GM12878 (cell line): Measurements from ENCODE around the gene SIRT2. TPM values are rescaled to one million over a fixed set of nuclear protein-coding genes. Genes with fewer than 3 reads are reported as not detected.
A peak's percentile ranks its signal among the peaks of the same experiment; 100 is the strongest.

ENCODE experiments used
- ATAC-seq: fragments of 200-7000 bp; cut with Tn5 transposase; 3 replicates; pipeline ENCODE4 v1.9.1; 2020; ENCODE audit warnings: mild to moderate bottlenecking, moderate library complexity
- BruUV-seq: library from RNA; stranded (reverse); fragments of 400-500 nt; replicated peaks from 2 replicates; lab custom pipeline; 2021; lab: Mats Ljungman, UMichigan
- CTCF ChIA-PET: fragments of 300-600 bp; sonication (Branson Sonifier 250); formaldehyde crosslinking; extraction: SDS; loops from one replicate; lab custom pipeline; 2021; ENCODE audit warnings: inconsistent platforms; lab: Yijun Ruan, JAX
- POLR2A ChIA-PET: fragments of 350-600 bp; formaldehyde crosslinking; extraction: SDS; loops from one replicate; lab custom pipeline; 2021; ENCODE audit warnings: inconsistent platforms; lab: Charles Lee
- RAD21 ChIA-PET: fragments of 300-600 bp; sonication (Branson Sonifier 250); formaldehyde crosslinking; loops from one replicate; lab custom pipeline; 2023; ENCODE audit warnings: antibody characterized with exemption; ENCODE audit not compliant: unreplicated experiment; lab: Charles Lee
- SMC1A ChIA-PET: fragments of 300-600 bp; sonication (Branson Sonifier 250); formaldehyde crosslinking; loops from one replicate; lab custom pipeline; 2023; ENCODE audit not compliant: unreplicated experiment, uncharacterized antibody; lab: Charles Lee
- DNase-seq: peaks from one replicate; pipeline ENCODE4 v3.0.0-alpha.2; 2011; ENCODE audit warnings: low read depth, low spot score
- FAIRE-seq: peaks from 3 replicates; lab custom pipeline; 2011; peaks lifted over from hg19 to GRCh38; lab: Jason Lieb, UNC
- H2AFZ ChIP-seq: 2 replicates; pipeline ENCODE4 v1.6.0; 2011; ENCODE audit warnings: low read depth, low read length, control low read depth; ENCODE audit not compliant: control insufficient read depth
- H3K27ac ChIP-seq: 2 replicates; pipeline ENCODE4 v1.5.1; 2011; ENCODE audit warnings: control low read depth; ENCODE audit not compliant: control insufficient read depth, insufficient read depth
- H3K27me3 ChIP-seq, 2 experiments: replicated peaks in 1 of 2; 2 replicates each; pipeline versions ENCODE4 v1.6.0 to v1.6.1; 2011; ENCODE audit warnings: low read length in 1 of 2; ENCODE audit not compliant: control insufficient read depth in 2 of 2, insufficient read depth in 2 of 2
- H3K36me3 ChIP-seq, 2 experiments: 2 replicates each; pipeline ENCODE4 v1.5.1; 2011; ENCODE audit warnings: low read length in 1 of 2; ENCODE audit not compliant: control insufficient read depth in 2 of 2, insufficient read depth in 2 of 2
- H3K4me1 ChIP-seq: 2 replicates; pipeline ENCODE4 v1.6.1; 2011; ENCODE audit warnings: mild to moderate bottlenecking, low read length, moderate library complexity, mixed read lengths; ENCODE audit not compliant: control insufficient read depth, insufficient read depth
- H3K4me2 ChIP-seq: 2 replicates; pipeline ENCODE4 v1.6.0; 2011; ENCODE audit warnings: control low read depth; ENCODE audit not compliant: control insufficient read depth, insufficient read depth
- H3K4me3 ChIP-seq: fragments of 200-600 bp; sonication (generic); 2 replicates; pipeline ENCODE4 v1.5.1; 2016
- H3K79me2 ChIP-seq: 2 replicates; pipeline ENCODE4 v1.6.0; 2011; ENCODE audit warnings: low read length; ENCODE audit not compliant: control insufficient read depth, insufficient read depth
- H3K9ac ChIP-seq: 2 replicates; pipeline ENCODE4 v1.8.0; 2011; ENCODE audit warnings: low read length, control low read depth, mixed read lengths; ENCODE audit not compliant: control insufficient read depth, insufficient read depth
- H3K9me3 ChIP-seq: replicated peaks from 3 replicates; pipeline ENCODE4 v1.5.1; 2011; ENCODE audit warnings: mild to moderate bottlenecking, low read length; ENCODE audit not compliant: control insufficient read depth, insufficient read depth
- H4K20me1 ChIP-seq: 2 replicates; pipeline ENCODE4 v1.6.0; 2011; ENCODE audit not compliant: control insufficient read depth, insufficient read depth
- CHD1 ChIP-seq: IDR thresholded peaks from 2 replicates; pipeline ENCODE4 v1.6.1; 2012; ENCODE audit warnings: low read depth, low read length, improper control_type of control experiment
- HDAC6 ChIP-seq: fragments of 200-600 bp; sonication (generic); IDR thresholded peaks from one replicate; pipeline ENCODE4 v1.8.0; 2017; ENCODE audit warnings: antibody characterized with exemption; ENCODE audit not compliant: unreplicated experiment
- IRF5 ChIP-seq: fragments of 450-650 bp; IDR thresholded peaks from 2 replicates; pipeline ENCODE4 v1.6.1; 2017; ENCODE audit warnings: borderline replicate concordance
- MEF2B ChIP-seq: fragments of 450-650 bp; IDR thresholded peaks from 2 replicates; pipeline ENCODE4 v1.6.1; 2018; ENCODE audit warnings: mild to moderate bottlenecking, moderate library complexity; ENCODE audit not compliant: partially characterized antibody, poor library complexity, severe bottlenecking
- POLR2A ChIP-seq: IDR thresholded peaks from 2 replicates; pipeline ENCODE4 v1.6.1; 2011; ENCODE audit warnings: low read depth, mild to moderate bottlenecking, low read length
- POLR2AphosphoS2 ChIP-seq: IDR thresholded peaks from 2 replicates; pipeline ENCODE4 v1.6.1; 2011; ENCODE audit warnings: low read depth, mild to moderate bottlenecking, low read length, improper control_type of control experiment, moderate library complexity
- RAD21 ChIP-seq: IDR thresholded peaks from 2 replicates; pipeline ENCODE4 v1.6.1; 2011; ENCODE audit warnings: mild to moderate bottlenecking, low read depth, low read length, moderate library complexity; ENCODE audit not compliant: insufficient read depth
- WGBS: methylation state at CpG from one replicate; pipeline ENCODE4 v1.1.6; 2016; ENCODE audit warnings: low lambda C conversion rate; ENCODE audit not compliant: insufficient replicate concordance, insufficient coverage; ENCODE audit errors: missing lambda C conversion rate; 5-methylcytosine and 5-hydroxymethylcytosine counted together
- in situ Hi-C: fragments of 300-500 bp; cut with MboI; formaldehyde crosslinking; loops from 9 replicates; pipeline ENCODE4 v1.14.3; 2018; ENCODE audit warnings: mixed read lengths
- intact Hi-C: fragments of 100-400 bp; cut with micrococcal nuclease; formaldehyde crosslinking; loops from one replicate; pipeline ENCODE4 v1.14.2; 2022; ENCODE audit not compliant: unreplicated experiment
- polyA plus RNA-seq, 11 experiments: library from polyadenylated mRNA; depleted of rRNA in 4 of 11; unstranded in 6 of 11; stranded (reverse) in 5 of 11; fragments of >200 nt; fragmentation: Nextera tagmentation in 4 of 11; fragmentation: Illumina TruSeq in 1 of 11; extraction: Ambion mirVana in 4 of 11; extraction: Trizol in 1 of 11; gene quantifications; 1 replicate in 1 of 11; 2 replicates in 10 of 11; pipeline versions ENCODE4 v1.2.1 to v1.2.3, GENCODE V29; 2011 to 2016; ENCODE audit warnings: inconsistent platforms in 2 of 11, missing spikeins in 2 of 11, low read depth in 1 of 11
- total RNA-seq, 4 experiments: library from RNA; depleted of rRNA in 3 of 4; stranded (reverse); fragments of >200 nt in 3 of 4; fragmentation: Illumina TruSeq in 1 of 4; extraction: Trizol in 1 of 4; gene quantifications; 2 replicates each; pipeline versions ENCODE4 v1.2.1 to v1.2.3, GENCODE V29; 2013 to 2021
- TF ChIP-seq, protein P1 (sequence below), 3 experiments: IDR thresholded peaks in 2 of 3; conservative IDR thresholded peaks in 1 of 3; 2 replicates each; pipeline ENCODE4 v1.5.1; 2011; ENCODE audit warnings: low read depth in 3 of 3, low read length in 3 of 3, mild to moderate bottlenecking in 3 of 3, control low read depth in 2 of 3, moderate library complexity in 2 of 3, inconsistent platforms in 1 of 3, mixed read lengths in 1 of 3; ENCODE audit not compliant: control insufficient read depth in 2 of 3, insufficient read depth in 1 of 3; ENCODE audit errors: extremely low read depth in 1 of 3

Gene SIRT2
- total and polyA plus RNA-seq, 10 of the 15 experiments (the other 5 are each of a cell fraction or from before 2014, with no cell fraction given) = 1.4 to 38.7 (median 24.1) TPM

- RAD21 ChIA-PET = interaction anchor here (0.7 to 2.5 kb wide), 3 partner anchors 84 to 419 kb away, joined by 3 to 8 read pairs (median 3); no protein-coding TSS in a partner anchor
- no peak overlapping the region for H3K27ac ChIP-seq
- peak overlapping the region; percentile 38 for H3K4me2 ChIP-seq
- peak overlapping the region; percentile 98; the same call in 1 of the 2 replicates for H3K4me3 ChIP-seq
- peaks cover 0 to 6% of the 10 kb centered on the region in 2 experiments; a peak in 2 of 4 replicates for H3K36me3 ChIP-seq
- CTCF ChIA-PET = interaction anchor here (1.0 to 4.2 kb wide), 6 partner anchors 8 to 417 kb away, joined by 3 to 50 read pairs (median 5); partner anchors contain the start of genes NFKBIB and SIRT2
- peaks cover 4% of the 10 kb centered on the region; the same call in 1 of the 3 replicates for H3K9me3 ChIP-seq
- no TSS peak for BruUV-seq
- SMC1A ChIA-PET = interaction anchor here (0.6 to 1.0 kb wide), 4 partner anchors 56 to 419 kb away, joined by 3 to 4 read pairs (median 3); no protein-coding TSS in a partner anchor
- no peak overlapping the region for H3K9ac ChIP-seq
- H3K79me2 ChIP-seq = peaks cover 31% of the 10 kb centered on the region
- no peaks in the 10 kb centered on the region for H3K27me3 ChIP-seq
- DNase-seq (no peak), FAIRE-seq (no peak), ATAC-seq (no peak)
- TF ChIP-seq POLR2AphosphoS2 (no peak), CHD1 (no peak), POLR2A (0 out of 2 replicates have a peak, but pooled peaks have one; percentile 37), MEF2B (no peak), IRF5 (no peak), RAD21 (peak; percentile 42; the same call in 1 of the 2 replicates), HDAC6 (no peak)
- TF ChIP-seq, protein P1, sequence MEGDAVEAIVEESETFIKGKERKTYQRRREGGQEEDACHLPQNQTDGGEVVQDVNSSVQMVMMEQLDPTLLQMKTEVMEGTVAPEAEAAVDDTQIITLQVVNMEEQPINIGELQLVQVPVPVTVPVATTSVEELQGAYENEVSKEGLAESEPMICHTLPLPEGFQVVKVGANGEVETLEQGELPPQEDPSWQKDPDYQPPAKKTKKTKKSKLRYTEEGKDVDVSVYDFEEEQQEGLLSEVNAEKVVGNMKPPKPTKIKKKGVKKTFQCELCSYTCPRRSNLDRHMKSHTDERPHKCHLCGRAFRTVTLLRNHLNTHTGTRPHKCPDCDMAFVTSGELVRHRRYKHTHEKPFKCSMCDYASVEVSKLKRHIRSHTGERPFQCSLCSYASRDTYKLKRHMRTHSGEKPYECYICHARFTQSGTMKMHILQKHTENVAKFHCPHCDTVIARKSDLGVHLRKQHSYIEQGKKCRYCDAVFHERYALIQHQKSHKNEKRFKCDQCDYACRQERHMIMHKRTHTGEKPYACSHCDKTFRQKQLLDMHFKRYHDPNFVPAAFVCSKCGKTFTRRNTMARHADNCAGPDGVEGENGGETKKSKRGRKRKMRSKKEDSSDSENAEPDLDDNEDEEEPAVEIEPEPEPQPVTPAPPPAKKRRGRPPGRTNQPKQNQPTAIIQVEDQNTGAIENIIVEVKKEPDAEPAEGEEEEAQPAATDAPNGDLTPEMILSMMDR (IDR thresholded peaks at IDR 0.05 in 2 of 3, conservative IDR thresholded peaks at IDR 0.05 in 1 of 3; ENCODE audit: control insufficient read depth in 2 of 3, extremely low read depth in 1 of 3, insufficient read depth in 1 of 3, low read depth in 3 of 3, low read length in 3 of 3) = peak; percentile 36 to 43 (median 39); a peak in 5 of 6 replicates
- in situ Hi-C loops (loop anchor here (5.0 kb wide), 1 partner anchor 200 kb away; no protein-coding TSS in a partner anchor), intact Hi-C loops (loop anchor here (5.0 kb wide), 2 partner anchors 65 to 530 kb away; partner anchors contain the start of gene FAM98C)
- peaks cover 6% of the 10 kb centered on the region for H3K4me1 ChIP-seq
- 89% methylated on average over 29 of the region's 29 CpGs for WGBS
- no peaks in the 10 kb centered on the region for H4K20me1 ChIP-seq
- no peak overlapping the region for H2AFZ ChIP-seq
- POLR2A ChIA-PET = interaction anchor here (0.7 to 2.5 kb wide), 2 partner anchors 19 to 33 kb away, joined by 4 to 9 read pairs; partner anchors contain the start of genes NFKBIB and SIRT2
Observed at GRCh38 chr19:38932425-38933179, 33.2 kb upstream of the SIRT2 start.
